ENCODE results near the gene KLK15. TPM values are rescaled to one million over a fixed set of nuclear protein-coding genes. Genes with fewer than 3 reads are reported as not detected.

The KLK15 gene, protein sequence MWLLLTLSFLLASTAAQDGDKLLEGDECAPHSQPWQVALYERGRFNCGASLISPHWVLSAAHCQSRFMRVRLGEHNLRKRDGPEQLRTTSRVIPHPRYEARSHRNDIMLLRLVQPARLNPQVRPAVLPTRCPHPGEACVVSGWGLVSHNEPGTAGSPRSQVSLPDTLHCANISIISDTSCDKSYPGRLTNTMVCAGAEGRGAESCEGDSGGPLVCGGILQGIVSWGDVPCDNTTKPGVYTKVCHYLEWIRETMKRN
- total RNA-seq (ENCODE audit: low replicate concordance): not detected in 2 replicates

DNA sequence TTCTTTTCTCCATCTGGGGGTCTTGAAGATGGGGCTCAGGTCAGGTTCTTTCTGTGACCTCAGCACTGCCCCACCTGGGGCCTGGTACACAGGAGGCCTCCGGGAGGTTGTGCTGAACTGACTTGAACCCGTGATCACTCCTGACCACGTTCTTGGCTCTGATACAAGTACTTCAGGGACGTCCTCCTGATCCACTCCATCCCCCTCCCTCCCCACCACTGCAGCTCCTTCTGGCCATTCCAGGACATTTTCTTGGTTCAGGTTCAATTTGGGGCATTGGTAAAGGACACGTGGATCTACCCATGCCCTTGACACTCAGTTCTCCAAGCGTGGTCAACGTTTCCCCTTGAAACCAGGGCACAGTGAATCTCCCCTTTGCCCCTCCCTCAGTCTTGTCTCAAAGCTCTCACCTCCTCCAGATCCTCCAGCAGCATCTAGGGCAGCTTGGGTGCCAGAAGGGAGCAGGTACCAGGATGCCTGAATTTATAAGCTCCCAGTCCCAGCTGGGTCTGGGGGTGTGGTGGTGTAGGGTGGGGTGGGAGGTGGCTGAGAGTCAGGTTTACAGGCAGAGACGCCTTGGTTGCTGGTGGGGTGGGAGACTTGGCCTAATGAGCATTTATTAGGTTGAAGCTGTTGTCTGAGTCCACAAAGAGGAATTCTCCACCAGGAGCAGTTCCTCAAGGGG, at the start of gene KLK15:
TSS of gene KLK15 (minus strand) at position 458 of the 685 bp plus-strand sequence. CDS start 2,082 bp downstream, outside the sequence.
- H2AFZ ChIP-seq (replicated peaks): no peak within 1 kb of the TSS
- Mint-ChIP-seq H3K36me3 (peaks cover 2% of the 10 kb centered on the region), H3K27ac (peak within 1 kb of the TSS; percentile 46), H3K27me3 (ENCODE audit: insufficient read depth, low read depth) (peaks cover 42% of the 10 kb centered on the region), H3K9me3 (peaks cover 4% of the 10 kb centered on the region), H3K4me3 (no peak within 1 kb of the TSS), H3K4me1 (peaks cover 8% of the 10 kb centered on the region)
- no peaks in the 10 kb centered on the region for H3F3A ChIP-seq (ENCODE audit: low read depth)
- H3K79me2 ChIP-seq (ENCODE audit: low read depth): no peaks in the 10 kb centered on the region
- no peak within 1 kb of the TSS for H3K4me3 ChIP-seq
- peaks cover 60% of the 10 kb centered on the region for H3K27me3 ChIP-seq
- H4K20me1 ChIP-seq (ENCODE audit: low read depth): no peaks in the 10 kb centered on the region
- DNase-seq (ENCODE audit: low spot score): no peak
- no peak for TF ChIP-seq EZH2 (IDR thresholded peaks at IDR 0.05)
- TF ChIP-seq EZH2phosphoT487 (IDR thresholded peaks at IDR 0.05): no peak
- TF ChIP-seq, protein P1, sequence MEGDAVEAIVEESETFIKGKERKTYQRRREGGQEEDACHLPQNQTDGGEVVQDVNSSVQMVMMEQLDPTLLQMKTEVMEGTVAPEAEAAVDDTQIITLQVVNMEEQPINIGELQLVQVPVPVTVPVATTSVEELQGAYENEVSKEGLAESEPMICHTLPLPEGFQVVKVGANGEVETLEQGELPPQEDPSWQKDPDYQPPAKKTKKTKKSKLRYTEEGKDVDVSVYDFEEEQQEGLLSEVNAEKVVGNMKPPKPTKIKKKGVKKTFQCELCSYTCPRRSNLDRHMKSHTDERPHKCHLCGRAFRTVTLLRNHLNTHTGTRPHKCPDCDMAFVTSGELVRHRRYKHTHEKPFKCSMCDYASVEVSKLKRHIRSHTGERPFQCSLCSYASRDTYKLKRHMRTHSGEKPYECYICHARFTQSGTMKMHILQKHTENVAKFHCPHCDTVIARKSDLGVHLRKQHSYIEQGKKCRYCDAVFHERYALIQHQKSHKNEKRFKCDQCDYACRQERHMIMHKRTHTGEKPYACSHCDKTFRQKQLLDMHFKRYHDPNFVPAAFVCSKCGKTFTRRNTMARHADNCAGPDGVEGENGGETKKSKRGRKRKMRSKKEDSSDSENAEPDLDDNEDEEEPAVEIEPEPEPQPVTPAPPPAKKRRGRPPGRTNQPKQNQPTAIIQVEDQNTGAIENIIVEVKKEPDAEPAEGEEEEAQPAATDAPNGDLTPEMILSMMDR (IDR thresholded peaks at IDR 0.05): no peak
- H3K27ac ChIP-seq: no peak within 1 kb of the TSS
- no peak within 1 kb of the TSS for H3K4me2 ChIP-seq
- no peaks in the 10 kb centered on the region for H3K9me3 ChIP-seq (ENCODE audit: low read depth)
- no peaks in the 10 kb centered on the region for H3K36me3 ChIP-seq
- H3K4me1 ChIP-seq: no peaks in the 10 kb centered on the region
- H3K9ac ChIP-seq: no peak within 1 kb of the TSS

- Mint-ChIP-seq H3K4me1 (no peaks in the 10 kb centered on the region), H3K27ac (no peak overlapping the region), H3K27me3 (ENCODE audit: insufficient read depth, low read depth) (peaks cover 14% of the 10 kb centered on the region), H3K4me3 (no peak overlapping the region), H3K9me3 (no peaks in the 10 kb centered on the region), H3K36me3 (no peaks in the 10 kb centered on the region)
- Histone ChIP-seq H3K27me3 (peaks cover 73% of the 10 kb centered on the region), H2AFZ (replicated peaks) (no peak overlapping the region), H3K9ac (no peak overlapping the region), H3K4me1 (no peaks in the 10 kb centered on the region), H3K9me3 (ENCODE audit: low read depth) (no peaks in the 10 kb centered on the region), H3K27ac (no peak overlapping the region), H3K4me2 (no peak overlapping the region), H3K36me3 (no peaks in the 10 kb centered on the region), H3K4me3 (no peak overlapping the region), H3F3A (ENCODE audit: low read depth) (no peaks in the 10 kb centered on the region), H3K79me2 (ENCODE audit: low read depth) (no peaks in the 10 kb centered on the region), H4K20me1 (ENCODE audit: low read depth) (no peaks in the 10 kb centered on the region)
- TF ChIP-seq EZH2phosphoT487 (IDR thresholded peaks at IDR 0.05) (no peak), EZH2 (IDR thresholded peaks at IDR 0.05) (no peak)
- TF ChIP-seq, protein P1 (IDR thresholded peaks at IDR 0.05): no peak
- no peak for DNase-seq (ENCODE audit: low spot score)
Observed at GRCh38 chr19:50882188-50882587, 48.8 kb upstream of the KLK15 start.

DNA sequence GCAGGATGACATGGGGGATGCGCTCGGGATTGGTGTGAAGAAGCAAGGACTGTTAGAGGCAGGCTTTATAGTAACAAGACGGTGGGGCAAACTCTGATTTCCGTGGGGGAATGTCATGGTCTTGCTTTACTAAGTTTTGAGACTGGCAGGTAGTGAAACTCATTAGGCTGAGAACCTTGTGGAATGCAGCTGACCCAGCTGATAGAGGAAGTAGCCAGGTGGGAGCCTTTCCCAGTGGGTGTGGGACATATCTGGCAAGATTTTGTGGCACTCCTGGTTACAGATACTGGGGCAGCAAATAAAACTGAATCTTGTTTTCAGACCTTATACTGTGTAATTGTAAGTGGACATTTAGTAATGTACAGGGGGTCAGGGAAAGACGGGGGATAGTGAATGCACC, 46.9 kb upstream of the KLK15 start:
- no peak for TF ChIP-seq EZH2 (IDR thresholded peaks at IDR 0.05)
- no peak for TF ChIP-seq EZH2phosphoT487 (IDR thresholded peaks at IDR 0.05)
- TF ChIP-seq, protein P1 (IDR thresholded peaks at IDR 0.05): no peak
- no peaks in the 10 kb centered on the region for H3K9me3 Mint-ChIP-seq
- H3K9me3 ChIP-seq (ENCODE audit: low read depth): no peaks in the 10 kb centered on the region
- H3K4me3 ChIP-seq: no peak overlapping the region
- no peaks in the 10 kb centered on the region for H3K79me2 ChIP-seq (ENCODE audit: low read depth)
- no peaks in the 10 kb centered on the region for H3K4me1 ChIP-seq
- no peak for DNase-seq (ENCODE audit: low spot score)
- no peak overlapping the region for H3K4me3 Mint-ChIP-seq
- H3K36me3 ChIP-seq: no peaks in the 10 kb centered on the region
- no peaks in the 10 kb centered on the region for H3F3A ChIP-seq (ENCODE audit: low read depth)
- H3K4me2 ChIP-seq: no peak overlapping the region
- no peak overlapping the region for H3K27ac Mint-ChIP-seq
- H3K27ac ChIP-seq: no peak overlapping the region
- no peak overlapping the region for H3K9ac ChIP-seq
- peaks cover 10% of the 10 kb centered on the region for H3K27me3 Mint-ChIP-seq (ENCODE audit: insufficient read depth, low read depth)
- peaks cover 62% of the 10 kb centered on the region for H3K27me3 ChIP-seq
- H3K36me3 Mint-ChIP-seq: no peaks in the 10 kb centered on the region
- no peaks in the 10 kb centered on the region for H4K20me1 ChIP-seq (ENCODE audit: low read depth)
- no peak overlapping the region for H2AFZ ChIP-seq (replicated peaks)
- H3K4me1 Mint-ChIP-seq: no peaks in the 10 kb centered on the region
